ENCODE results near the gene TNIK.

DNA sequence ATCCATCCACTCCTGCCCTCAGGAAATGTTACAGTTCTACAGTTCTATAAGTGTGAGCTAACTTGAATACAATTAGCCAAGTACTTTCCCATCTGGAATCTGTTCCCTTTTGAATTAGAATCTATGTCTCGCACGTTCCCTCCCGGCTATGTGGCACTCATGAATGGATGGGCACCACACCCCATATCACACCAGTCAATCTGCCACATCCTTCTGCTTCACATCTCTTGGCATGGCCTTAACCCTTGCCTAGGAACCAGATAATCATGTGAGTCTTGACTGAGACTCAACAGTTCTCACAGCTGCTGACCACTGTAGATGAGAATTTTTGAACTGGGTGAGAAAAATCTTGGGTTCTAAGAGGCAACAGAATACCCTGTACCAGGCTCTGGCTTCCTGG lies 180.2 kb downstream of the TNIK start:
- TF ChIP-seq CTCF (IDR thresholded peaks at IDR 0.05; ENCODE audit: low read depth, low read length) (no peak), POLR2A (IDR thresholded peaks at IDR 0.05; ENCODE audit: extremely low read depth, insufficient read length) (no peak)

Measured in NB4 (cell line).